ENCODE measurements around the gene ABHD16B.
"Not testable (repeated sequence)": the region's sequence is repeated elsewhere in the genome, so short reads cannot be mapped to it uniquely, and the experiment has no call there.

Gene ABHD16B

DNA sequence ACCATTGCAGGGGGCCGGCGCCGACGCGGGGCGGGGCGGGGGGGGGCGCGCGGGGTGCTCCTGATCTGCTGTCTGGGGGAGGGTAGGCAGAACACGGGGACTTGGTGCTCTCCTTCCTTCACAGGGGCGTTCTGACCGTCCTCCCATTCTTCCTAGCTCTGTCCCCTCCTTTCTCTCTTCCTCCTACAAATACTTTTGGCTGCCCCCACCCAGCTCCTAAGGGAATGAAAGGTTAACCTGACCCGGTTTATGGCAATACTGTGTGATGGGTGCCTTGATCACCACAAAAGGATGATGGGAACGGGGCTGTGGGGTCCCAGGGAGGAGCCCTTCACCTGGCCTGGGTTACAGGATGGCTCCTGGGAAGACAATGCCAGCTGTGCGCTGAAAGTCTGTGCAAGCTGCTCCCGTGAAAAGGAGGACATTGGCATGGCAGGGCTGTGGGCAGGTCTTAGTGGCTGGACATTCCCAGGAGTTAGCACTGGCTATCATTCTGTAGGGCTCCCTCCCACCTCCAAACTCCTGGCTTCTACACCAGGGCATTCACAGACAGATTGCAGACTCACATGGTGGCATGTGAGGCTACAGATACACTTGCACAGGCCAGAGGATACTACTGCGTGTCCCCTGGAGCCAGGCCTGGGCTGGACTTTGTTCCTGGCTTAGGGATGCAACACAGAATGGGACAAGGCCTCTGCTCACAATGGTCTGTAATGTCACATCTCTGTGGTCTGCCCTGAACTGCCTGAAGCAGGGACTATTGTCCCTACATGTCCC lies 1.9 kb downstream of the ABHD16B start:
- DNase-seq (ENCODE audit: insufficient read length, low spot score) (no peak), FAIRE-seq (no peak)
- TF ChIP-seq POLR2AphosphoS5 (IDR thresholded peaks at IDR 0.05; ENCODE audit: low read depth, low read length) (no peak), TAF1 (IDR thresholded peaks at IDR 0.05; ENCODE audit: low read depth, low read length) (no peak), POU2F2 (IDR thresholded peaks at IDR 0.05; ENCODE audit: low read depth, low read length) (no peak), PAX5 (IDR thresholded peaks at IDR 0.05; ENCODE audit: insufficient read depth, low read length, severe bottlenecking) (no peak), SPI1 (IDR thresholded peaks at IDR 0.05; ENCODE audit: low read depth, low read length) (no peak), POLR2A (IDR thresholded peaks at IDR 0.05; ENCODE audit: low read depth, low read length) (no peak)

DNA sequence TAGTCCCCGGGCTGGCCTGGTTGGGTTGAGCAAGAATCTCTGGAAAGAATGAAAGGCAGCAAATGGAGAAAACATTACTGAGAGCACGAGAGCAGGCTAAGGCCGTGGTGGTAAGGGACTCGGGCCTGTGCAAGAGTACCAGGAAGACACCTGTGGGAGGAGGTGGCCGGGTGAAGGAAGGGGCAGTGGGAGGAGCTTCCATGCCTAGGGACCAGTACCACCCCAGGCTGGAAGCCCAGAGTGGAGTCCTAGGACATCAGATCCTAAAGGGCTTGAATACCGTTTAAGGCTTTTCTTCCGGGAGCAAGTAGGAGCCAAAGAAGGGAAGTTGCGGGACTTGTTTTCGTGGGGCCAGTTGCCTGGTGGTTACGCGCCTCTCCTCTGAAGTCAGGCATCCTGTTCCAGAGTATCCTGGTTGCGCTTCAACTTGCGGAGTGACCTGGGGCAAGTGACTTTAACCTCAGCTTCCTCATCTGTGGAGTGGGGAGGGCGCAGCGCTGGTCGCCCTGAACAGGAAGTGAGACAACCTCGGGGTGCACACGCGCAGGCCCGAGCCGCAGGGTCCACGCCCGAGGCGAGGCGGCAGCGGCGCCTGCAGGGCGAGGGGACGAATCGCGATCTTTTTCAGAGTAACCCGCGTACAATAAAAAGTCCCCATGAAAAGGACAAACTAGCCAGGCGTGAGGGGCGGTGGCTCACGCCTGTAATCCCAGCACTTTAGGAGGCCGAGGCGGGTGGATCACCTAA lies 2.7 kb downstream of the ABHD16B start:
- FAIRE-seq (peak; percentile 89), DNase-seq (ENCODE audit: insufficient read length, low spot score) (peak; percentile 90)
- peak; percentile 84 for TF ChIP-seq POLR2AphosphoS5 (IDR thresholded peaks at IDR 0.05; ENCODE audit: low read depth, low read length)
- TF ChIP-seq POU2F2 (IDR thresholded peaks at IDR 0.05; ENCODE audit: low read depth, low read length), result peak; percentile 75
- TF ChIP-seq PAX5 (IDR thresholded peaks at IDR 0.05; ENCODE audit: insufficient read depth, low read length, severe bottlenecking), result no peak
- peak; percentile 70 for TF ChIP-seq POLR2A (IDR thresholded peaks at IDR 0.05; ENCODE audit: low read depth, low read length)
- TF ChIP-seq TAF1 (IDR thresholded peaks at IDR 0.05; ENCODE audit: low read depth, low read length), result peak; percentile 67
- TF ChIP-seq SPI1 (IDR thresholded peaks at IDR 0.05; ENCODE audit: low read depth, low read length), result peak; percentile 90

DNA sequence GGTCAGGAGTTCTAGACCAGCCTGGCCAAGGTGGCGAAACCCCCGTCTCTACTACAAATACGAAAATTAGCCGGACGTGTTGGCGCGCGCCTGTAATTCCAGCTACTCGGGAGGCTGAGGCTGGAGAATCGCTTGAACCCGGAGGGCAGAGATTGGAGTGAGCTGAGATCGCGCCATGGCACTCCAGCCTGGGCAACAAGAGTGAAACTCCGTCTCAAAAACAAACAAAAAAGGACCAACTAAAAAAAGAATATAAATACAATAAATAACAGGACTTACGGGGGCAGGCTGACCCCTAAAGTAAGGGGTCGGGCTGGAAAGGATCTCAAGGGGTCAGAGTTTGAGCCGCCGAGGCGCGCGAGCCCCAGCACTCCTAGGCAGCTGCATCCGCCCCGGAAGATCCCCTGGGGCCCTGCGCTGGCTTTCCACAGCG lies 3.3 kb downstream of the ABHD16B start:
- TF ChIP-seq POU2F2 (IDR thresholded peaks at IDR 0.05; ENCODE audit: low read depth, low read length), result 0 out of 2 replicates have a peak, but pooled peaks have one; percentile 7
- no peak for TF ChIP-seq SPI1 (IDR thresholded peaks at IDR 0.05; ENCODE audit: low read depth, low read length)
- FAIRE-seq, result no peak
- no peak for DNase-seq (ENCODE audit: insufficient read length, low spot score)

DNA sequence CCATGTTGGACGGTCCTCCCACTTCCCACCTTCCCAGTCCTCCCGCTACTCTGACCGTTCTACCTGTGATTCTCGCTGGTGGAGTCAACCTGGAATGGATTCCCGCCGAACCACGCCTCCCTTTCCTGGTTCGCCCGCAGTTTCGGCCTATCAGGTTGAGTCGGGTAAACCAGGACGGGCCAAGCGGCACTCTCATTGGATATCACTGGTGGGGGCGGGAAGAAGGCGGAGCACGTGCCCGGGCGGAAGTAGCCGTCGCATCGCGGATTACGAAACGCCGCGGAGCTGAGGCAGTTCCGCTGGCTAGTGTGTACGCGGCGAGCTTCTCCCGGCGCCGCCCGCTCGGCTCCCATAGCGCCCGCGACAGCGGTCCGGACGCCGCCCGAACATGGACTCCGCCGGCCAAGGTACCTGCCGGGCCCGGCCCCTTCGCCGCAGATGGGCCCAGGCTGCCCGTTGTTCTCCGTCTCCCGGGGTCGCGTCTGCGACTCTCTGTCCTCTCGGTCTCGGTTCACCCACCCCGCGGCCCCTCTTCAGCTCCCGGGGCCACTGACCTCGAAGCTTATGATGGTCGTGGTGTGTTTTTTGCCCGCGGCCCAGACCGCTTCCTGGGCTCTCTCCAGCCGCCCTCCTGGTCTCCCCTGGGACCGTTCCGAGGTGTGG lies 3.8 kb downstream of the ABHD16B start, which contains the start of gene TPD52L2:
TSS of gene TPD52L2 (plus strand) at position 293 of the 663 bp plus-strand sequence. CDS start at position 389, 96 bp downstream.
- DNase-seq (ENCODE audit: insufficient read length, low spot score) (peak; percentile 96), FAIRE-seq (peak; percentile 98)
- peak; percentile 84 for TF ChIP-seq POLR2AphosphoS5 (IDR thresholded peaks at IDR 0.05; ENCODE audit: low read depth, low read length)
- peak; percentile 83 for TF ChIP-seq POLR2A (IDR thresholded peaks at IDR 0.05; ENCODE audit: low read depth, low read length)
- TF ChIP-seq POU2F2 (IDR thresholded peaks at IDR 0.05; ENCODE audit: low read depth, low read length), result peak; percentile 3; the same call in 1 of the 2 replicates
- peak; percentile 17 for TF ChIP-seq PAX5 (IDR thresholded peaks at IDR 0.05; ENCODE audit: insufficient read depth, low read length, severe bottlenecking)
- TF ChIP-seq TAF1 (IDR thresholded peaks at IDR 0.05; ENCODE audit: low read depth, low read length), result peak; percentile 57; the same call in 1 of the 2 replicates
- TF ChIP-seq SPI1 (IDR thresholded peaks at IDR 0.05; ENCODE audit: low read depth, low read length), result peak; percentile 59

DNA sequence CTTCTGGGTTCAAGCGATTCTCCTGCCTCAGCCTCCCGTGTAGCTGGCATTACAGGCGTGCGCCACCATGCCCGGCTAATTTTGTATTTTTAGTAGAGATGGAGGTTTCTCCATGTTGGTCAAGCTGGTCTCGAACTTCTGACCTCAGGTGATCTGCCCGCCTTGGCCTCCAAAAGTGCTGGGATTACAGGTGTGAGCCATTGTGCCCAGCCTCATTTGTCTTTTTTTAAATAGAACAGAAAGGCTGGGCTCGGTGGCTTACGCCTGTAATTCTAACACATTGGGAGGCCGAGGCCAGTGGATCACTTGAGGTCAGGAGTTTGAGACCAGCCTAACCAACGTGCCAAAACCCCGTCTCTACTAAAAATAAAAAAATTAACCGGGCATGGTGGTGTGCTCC lies 5.7 kb downstream of the ABHD16B start:
- not testable (repeated sequence) for FAIRE-seq; DNase-seq (ENCODE audit: insufficient read length, low spot score)

- TF ChIP-seq PAX5 (IDR thresholded peaks at IDR 0.05; ENCODE audit: insufficient read depth, low read length, severe bottlenecking) (no peak), POLR2A (IDR thresholded peaks at IDR 0.05; ENCODE audit: low read depth, low read length) (no peak), TAF1 (IDR thresholded peaks at IDR 0.05; ENCODE audit: low read depth, low read length) (no peak), POU2F2 (IDR thresholded peaks at IDR 0.05; ENCODE audit: low read depth, low read length) (no peak), POLR2AphosphoS5 (IDR thresholded peaks at IDR 0.05; ENCODE audit: low read depth, low read length) (no peak), SPI1 (IDR thresholded peaks at IDR 0.05; ENCODE audit: low read depth, low read length) (no peak)
- DNase-seq (ENCODE audit: insufficient read length, low spot score) (no peak), FAIRE-seq (no peak)
These were observed 7.0 kb downstream of the ABHD16B start for GRCh38 chr20:63868264-63868663.

DNA sequence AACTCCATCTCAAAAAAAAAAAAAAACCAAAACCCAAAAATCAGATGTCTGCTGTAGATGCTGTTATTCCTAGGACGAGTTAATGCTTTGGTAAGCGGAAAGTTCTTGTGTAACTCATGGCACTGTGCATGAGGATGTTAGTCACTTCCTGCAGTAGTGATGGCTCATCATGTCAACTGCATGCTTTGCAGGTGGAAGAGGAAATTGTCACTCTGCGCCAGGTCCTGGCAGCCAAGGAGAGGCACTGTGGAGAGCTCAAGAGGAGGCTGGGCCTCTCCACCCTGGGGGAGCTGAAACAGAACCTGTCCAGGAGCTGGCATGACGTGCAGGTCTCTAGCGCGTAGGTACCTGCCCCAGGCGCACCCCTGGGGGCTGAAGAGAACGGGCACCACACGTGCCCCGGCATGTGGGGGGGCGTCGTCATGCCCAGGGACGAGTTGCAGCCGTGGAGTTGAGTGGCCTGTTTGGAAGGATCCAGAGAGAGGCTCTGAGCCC lies 12.2 kb downstream of the ABHD16B start:
- no peak for FAIRE-seq
- DNase-seq (ENCODE audit: insufficient read length, low spot score), result no peak
- TF ChIP-seq SPI1 (IDR thresholded peaks at IDR 0.05; ENCODE audit: low read depth, low read length), result no peak
- no peak for TF ChIP-seq TAF1 (IDR thresholded peaks at IDR 0.05; ENCODE audit: low read depth, low read length)
- no peak for TF ChIP-seq POLR2AphosphoS5 (IDR thresholded peaks at IDR 0.05; ENCODE audit: low read depth, low read length)
- no peak for TF ChIP-seq PAX5 (IDR thresholded peaks at IDR 0.05; ENCODE audit: insufficient read depth, low read length, severe bottlenecking)
- no peak for TF ChIP-seq POLR2A (IDR thresholded peaks at IDR 0.05; ENCODE audit: low read depth, low read length)
- no peak for TF ChIP-seq POU2F2 (IDR thresholded peaks at IDR 0.05; ENCODE audit: low read depth, low read length)

DNA sequence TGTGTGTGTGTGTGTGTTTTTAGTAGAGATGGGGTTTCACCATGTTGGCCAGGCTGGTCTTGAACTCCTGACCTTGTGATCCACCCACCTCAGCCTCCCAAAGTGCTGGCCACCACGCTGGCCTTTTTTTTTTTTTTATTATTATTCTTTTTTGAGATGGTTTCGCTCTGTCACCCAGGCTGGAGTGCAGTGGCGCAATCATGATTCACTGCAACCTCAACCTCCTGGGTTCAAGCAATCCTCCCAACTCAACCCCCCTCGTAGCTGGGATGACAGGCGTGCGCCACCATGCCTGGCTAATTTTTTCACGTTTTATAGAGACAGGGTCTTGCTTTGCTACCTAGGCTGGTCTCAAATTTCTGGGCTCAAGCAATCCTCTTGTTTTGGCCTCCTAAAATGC lies 12.9 kb downstream of the ABHD16B start:
- not testable (repeated sequence) for FAIRE-seq

GRCh38 chr20:63876489-63877036 lies 15.3 kb downstream of the ABHD16B start:
- no peak for TF ChIP-seq POU2F2 (IDR thresholded peaks at IDR 0.05; ENCODE audit: low read depth, low read length)
- no peak for TF ChIP-seq POLR2A (IDR thresholded peaks at IDR 0.05; ENCODE audit: low read depth, low read length)
- TF ChIP-seq TAF1 (IDR thresholded peaks at IDR 0.05; ENCODE audit: low read depth, low read length), result no peak
- no peak for TF ChIP-seq POLR2AphosphoS5 (IDR thresholded peaks at IDR 0.05; ENCODE audit: low read depth, low read length)
- TF ChIP-seq SPI1 (IDR thresholded peaks at IDR 0.05; ENCODE audit: low read depth, low read length), result no peak
- TF ChIP-seq PAX5 (IDR thresholded peaks at IDR 0.05; ENCODE audit: insufficient read depth, low read length, severe bottlenecking), result no peak
- no peak for DNase-seq (ENCODE audit: insufficient read length, low spot score)
- FAIRE-seq, result no peak

More for the DNA sequence above, 12.9 kb downstream of the ABHD16B start:
- DNase-seq (ENCODE audit: insufficient read length, low spot score), result not testable (repeated sequence)
